Vagina (tissue), 2 donors: ENCODE results near the gene RAD52.

Source experiments
- CTCF ChIP-seq, 3 experiments: fragments of 450-650 bp in 2 of 3; fragments of 200-600 bp in 1 of 3; sonication (generic) in 1 of 3; IDR thresholded peaks; one replicate each; pipeline ENCODE4 v1.5.1; 2017 to 2019; ENCODE audit warnings: antibody characterized with exemption in 3 of 3, mild to moderate bottlenecking in 2 of 3, moderate library complexity in 2 of 3
- POLR2A ChIP-seq, 2 donors: fragments of 450-650 bp; IDR thresholded peaks; one replicate each; pipeline ENCODE4 v1.6.1; 2017; ENCODE audit warnings: antibody characterized with exemption in 2 of 2, mild to moderate bottlenecking in 2 of 2, moderate library complexity in 2 of 2
- POLR2AphosphoS5 ChIP-seq, 2 donors: sonication (generic); formaldehyde crosslinking; IDR thresholded peaks; one replicate each; pipeline ENCODE4 v1.9.0; 2017; ENCODE audit warnings: antibody characterized with exemption in 2 of 2, mild to moderate bottlenecking in 2 of 2, low read depth in 1 of 2; ENCODE audit not compliant: insufficient read depth in 1 of 2

- TF ChIP-seq CTCF (IDR thresholded peaks at IDR 0.05) = no peak
- no peak for TF ChIP-seq POLR2A (IDR thresholded peaks at IDR 0.05)
- no peak for TF ChIP-seq POLR2AphosphoS5 (IDR thresholded peaks at IDR 0.05; ENCODE audit: insufficient read depth in 1 of 2, low read depth in 1 of 2)
Measured at GRCh38 chr12:944211-944610, 5.3 kb downstream of the RAD52 start.
